GM19452 (cell line): Measurements from ENCODE around the gene PLCXD3.

Experiments used
- ATAC-seq: cut with Tn5 transposase; IDR thresholded peaks from one replicate; pipeline ENCODE4 v1.9.1; 2021; ENCODE audit not compliant: unreplicated experiment

The PLCXD3 gene

GRCh38 chr5:41291323-41291722 is 219.1 kb downstream of the PLCXD3 start:
- ATAC-seq, result no peak

GRCh38 chr5:41290810-41291209 is 219.6 kb downstream of the PLCXD3 start:
- no peak for ATAC-seq

GRCh38 chr5:41289970-41290464 is 220.4 kb downstream of the PLCXD3 start:
- no peak for ATAC-seq

- ATAC-seq, result no peak
Measured at GRCh38 chr5:41286696-41287095, 223.7 kb downstream of the PLCXD3 start.

GRCh38 chr5:41286165-41286564 is 224.2 kb downstream of the PLCXD3 start:
- ATAC-seq, result no peak

- no peak for ATAC-seq
Measured at GRCh38 chr5:41284938-41285337, 225.5 kb downstream of the PLCXD3 start.

- ATAC-seq, result no peak
Measured at GRCh38 chr5:41281215-41281810, 229.1 kb downstream of the PLCXD3 start.

GRCh38 chr5:41279040-41279439 is 231.4 kb downstream of the PLCXD3 start:
- no peak for ATAC-seq

GRCh38 chr5:41277476-41278245 is 232.7 kb downstream of the PLCXD3 start:
- no peak for ATAC-seq

- ATAC-seq, result peak; percentile 87
Measured at GRCh38 chr5:41275813-41276512, 234.4 kb downstream of the PLCXD3 start.

- ATAC-seq, result peak; percentile 84
Measured at GRCh38 chr5:41270423-41271251, 239.8 kb downstream of the PLCXD3 start.

- no peak for ATAC-seq
Measured at GRCh38 chr5:41268894-41269293, 241.5 kb downstream of the PLCXD3 start.

- ATAC-seq, result no peak
Measured at GRCh38 chr5:41266377-41266776, 244.0 kb downstream of the PLCXD3 start.

- no peak for ATAC-seq
Measured at GRCh38 chr5:41264019-41264418, 246.4 kb downstream of the PLCXD3 start.

GRCh38 chr5:41263335-41263734 is 247.1 kb downstream of the PLCXD3 start:
- ATAC-seq, result no peak
